ENCODE results near the gene PTPA. TPM values are rescaled to one million over a fixed set of nuclear protein-coding genes. Genes with fewer than 3 reads are reported as not detected.

PTPA gene
- total and polyA plus RNA-seq, 9 of the 15 experiments (the other 6 are each of a cell fraction or from before 2014, with no cell fraction given): 1.7 to 121 (median 72.6) TPM

- no peak for TF ChIP-seq NCOA1 (IDR thresholded peaks at IDR 0.05; ENCODE audit: low read depth)
- TF ChIP-seq TAF7 (tag; IDR thresholded peaks at IDR 0.05): peak; percentile 77; the same call in 1 of the 2 replicates
- TF ChIP-seq ZNF444 (CRISPR knock-in tag; IDR thresholded peaks at IDR 0.05): 0 out of 2 replicates have a peak, but pooled peaks have one; percentile 48
- TF ChIP-seq ZBTB9 (CRISPR knock-in tag; IDR thresholded peaks at IDR 0.05): peak; percentile 66; the same call in 1 of the 2 replicates
- TF ChIP-seq KLF13 (tag; IDR thresholded peaks at IDR 0.05; ENCODE audit: borderline replicate concordance, low read depth): no peak; the same call in 1 of the 2 replicates
- peak; percentile 79 to 97 (median 93) for TF ChIP-seq YY1 (IDR thresholded peaks at IDR 0.05; ENCODE audit: borderline replicate concordance in 1 of 3, control insufficient read depth in 1 of 3, extremely low read depth in 1 of 3, insufficient read depth in 3 of 3, insufficient read length in 1 of 3, insufficient replicate concordance in 2 of 3, low read depth in 1 of 3, low read length in 2 of 3)
- TF ChIP-seq L3MBTL2 (IDR thresholded peaks at IDR 0.05): 0 out of 2 replicates have a peak, but pooled peaks have one; percentile 6
- TF ChIP-seq, protein P1, sequence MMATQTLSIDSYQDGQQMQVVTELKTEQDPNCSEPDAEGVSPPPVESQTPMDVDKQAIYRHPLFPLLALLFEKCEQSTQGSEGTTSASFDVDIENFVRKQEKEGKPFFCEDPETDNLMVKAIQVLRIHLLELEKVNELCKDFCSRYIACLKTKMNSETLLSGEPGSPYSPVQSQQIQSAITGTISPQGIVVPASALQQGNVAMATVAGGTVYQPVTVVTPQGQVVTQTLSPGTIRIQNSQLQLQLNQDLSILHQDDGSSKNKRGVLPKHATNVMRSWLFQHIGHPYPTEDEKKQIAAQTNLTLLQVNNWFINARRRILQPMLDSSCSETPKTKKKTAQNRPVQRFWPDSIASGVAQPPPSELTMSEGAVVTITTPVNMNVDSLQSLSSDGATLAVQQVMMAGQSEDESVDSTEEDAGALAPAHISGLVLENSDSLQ (IDR thresholded peaks at IDR 0.05): peak; percentile 51; the same call in 1 of the 2 replicates
- TF ChIP-seq CXXC5 (CRISPR knock-in tag; IDR thresholded peaks at IDR 0.05): peak; percentile 84
- TF ChIP-seq KDM5B (IDR thresholded peaks at IDR 0.05; ENCODE audit: insufficient replicate concordance, low read depth, low read length): peak; percentile 79
- TF ChIP-seq CBFB (CRISPR knock-in tag; IDR thresholded peaks at IDR 0.05): peak; percentile 19; the same call in 1 of the 2 replicates
- no peak; the same call in 1 of the 2 replicates for TF ChIP-seq DIDO1 (tag; IDR thresholded peaks at IDR 0.05; ENCODE audit: low read depth)
- peak; percentile 23 for TF ChIP-seq CCNT2 (IDR thresholded peaks at IDR 0.05; ENCODE audit: borderline replicate concordance, extremely low read depth, insufficient read length, low read depth, low read length)
- TF ChIP-seq, protein P2, sequence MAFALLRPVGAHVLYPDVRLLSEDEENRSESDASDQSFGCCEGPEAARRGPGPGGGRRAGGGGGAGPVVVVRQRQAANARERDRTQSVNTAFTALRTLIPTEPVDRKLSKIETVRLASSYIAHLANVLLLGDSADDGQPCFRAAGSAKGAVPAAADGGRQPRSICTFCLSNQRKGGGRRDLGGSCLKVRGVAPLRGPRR (CRISPR knock-in tag; IDR thresholded peaks at IDR 0.05): peak; percentile 59; the same call in 1 of the 2 replicates
- peak; percentile 95 for TF ChIP-seq ZNF766 (CRISPR knock-in tag; conservative IDR thresholded peaks at IDR 0.05)
- TF ChIP-seq RFX5 (IDR thresholded peaks at IDR 0.05; ENCODE audit: low read depth, low read length): peak; percentile 88
- TF ChIP-seq ELF4 (CRISPR knock-in tag; IDR thresholded peaks at IDR 0.05): peak; percentile 80; the same call in 1 of the 2 replicates
- peak; percentile 89 for TF ChIP-seq HIVEP1 (CRISPR knock-in tag; IDR thresholded peaks at IDR 0.05)
- no peak for TF ChIP-seq ZNF780A (CRISPR knock-in tag; IDR thresholded peaks at IDR 0.05)
- TF ChIP-seq USF1 (CRISPR knock-in tag; IDR thresholded peaks at IDR 0.05): peak; percentile 75
- 0 out of 2 replicates have a peak, but pooled peaks have one; percentile 43 for TF ChIP-seq KLF1 (tag; IDR thresholded peaks at IDR 0.05)
Measured at GRCh38 chr9:129080601-129081387, 30.4 kb upstream of the PTPA start, which contains the start of gene DOLPP1 (continued).
